ENCODE measurements around the gene ARF1.

DNA sequence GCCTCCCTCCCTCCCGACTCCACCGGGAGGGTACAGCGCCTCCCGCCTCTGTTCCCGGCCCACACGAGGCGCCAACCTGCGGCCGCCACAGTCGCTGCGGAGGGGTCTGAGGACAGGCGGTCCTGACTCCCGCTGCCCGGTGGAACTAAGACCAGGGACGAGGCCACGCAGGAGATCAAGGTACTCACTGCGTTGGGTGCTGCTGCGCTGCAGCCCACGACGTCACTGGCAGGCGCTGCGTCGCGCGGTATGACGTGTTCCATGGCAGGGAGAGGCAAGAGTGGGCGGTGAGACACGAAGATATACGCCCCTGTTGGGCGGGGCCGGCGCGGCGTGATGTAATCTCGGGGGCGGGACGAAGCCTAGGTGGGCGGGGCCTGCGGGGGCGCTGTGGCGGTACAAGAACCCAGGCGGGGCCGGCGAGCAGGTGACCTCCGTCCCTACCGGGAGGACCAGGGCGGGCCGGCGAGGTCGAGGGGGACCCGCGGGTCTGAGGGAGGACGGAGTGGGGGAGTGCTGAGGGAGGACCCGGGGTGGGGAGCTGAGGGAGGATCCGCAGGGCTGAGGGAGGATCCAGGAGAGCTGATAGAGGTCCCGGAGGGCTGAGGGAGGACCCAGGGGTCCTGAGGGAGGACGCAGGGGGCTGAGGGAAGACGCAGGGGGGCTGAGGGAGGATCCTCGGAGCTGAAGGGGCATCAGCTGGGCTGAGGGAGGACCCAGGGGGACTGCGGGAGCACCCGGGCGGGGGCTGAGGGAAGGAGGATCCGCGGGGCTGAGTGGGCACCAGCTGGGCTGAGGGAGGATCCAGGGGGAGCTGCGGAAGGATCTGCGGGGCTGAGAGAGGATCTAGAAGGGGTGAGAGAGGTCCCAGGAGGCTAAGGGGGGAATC lies 26.8 kb downstream of the ARF1 start, which contains the start of gene MRPL55:
- TF ChIP-seq POLR2AphosphoS5 (IDR thresholded peaks at IDR 0.05) = peak; percentile 99 to 100
- TF ChIP-seq, protein P1, sequence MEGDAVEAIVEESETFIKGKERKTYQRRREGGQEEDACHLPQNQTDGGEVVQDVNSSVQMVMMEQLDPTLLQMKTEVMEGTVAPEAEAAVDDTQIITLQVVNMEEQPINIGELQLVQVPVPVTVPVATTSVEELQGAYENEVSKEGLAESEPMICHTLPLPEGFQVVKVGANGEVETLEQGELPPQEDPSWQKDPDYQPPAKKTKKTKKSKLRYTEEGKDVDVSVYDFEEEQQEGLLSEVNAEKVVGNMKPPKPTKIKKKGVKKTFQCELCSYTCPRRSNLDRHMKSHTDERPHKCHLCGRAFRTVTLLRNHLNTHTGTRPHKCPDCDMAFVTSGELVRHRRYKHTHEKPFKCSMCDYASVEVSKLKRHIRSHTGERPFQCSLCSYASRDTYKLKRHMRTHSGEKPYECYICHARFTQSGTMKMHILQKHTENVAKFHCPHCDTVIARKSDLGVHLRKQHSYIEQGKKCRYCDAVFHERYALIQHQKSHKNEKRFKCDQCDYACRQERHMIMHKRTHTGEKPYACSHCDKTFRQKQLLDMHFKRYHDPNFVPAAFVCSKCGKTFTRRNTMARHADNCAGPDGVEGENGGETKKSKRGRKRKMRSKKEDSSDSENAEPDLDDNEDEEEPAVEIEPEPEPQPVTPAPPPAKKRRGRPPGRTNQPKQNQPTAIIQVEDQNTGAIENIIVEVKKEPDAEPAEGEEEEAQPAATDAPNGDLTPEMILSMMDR (IDR thresholded peaks at IDR 0.05) = peak in 3 of 6 experiments; percentile 6 to 22 (median 11)
